Lower leg skin (tissue), 3 donors: ENCODE measurements around the gene ZDHHC19.

Source experiments
- POLR2A ChIP-seq, 2 donors: fragments of 450-650 bp; IDR thresholded peaks; one replicate each; pipeline ENCODE4 v1.6.1; 2016 to 2017; ENCODE audit warnings: antibody characterized with exemption in 2 of 2, mild to moderate bottlenecking in 1 of 2, moderate library complexity in 1 of 2
- TF ChIP-seq, protein P1 (sequence below), 3 donors: fragments of 450-650 bp; IDR thresholded peaks; one replicate each; pipeline ENCODE4 v1.5.1; 2016; ENCODE audit warnings: antibody characterized with exemption in 3 of 3, mild to moderate bottlenecking in 3 of 3, moderate library complexity in 2 of 3

- TF ChIP-seq, protein P1, sequence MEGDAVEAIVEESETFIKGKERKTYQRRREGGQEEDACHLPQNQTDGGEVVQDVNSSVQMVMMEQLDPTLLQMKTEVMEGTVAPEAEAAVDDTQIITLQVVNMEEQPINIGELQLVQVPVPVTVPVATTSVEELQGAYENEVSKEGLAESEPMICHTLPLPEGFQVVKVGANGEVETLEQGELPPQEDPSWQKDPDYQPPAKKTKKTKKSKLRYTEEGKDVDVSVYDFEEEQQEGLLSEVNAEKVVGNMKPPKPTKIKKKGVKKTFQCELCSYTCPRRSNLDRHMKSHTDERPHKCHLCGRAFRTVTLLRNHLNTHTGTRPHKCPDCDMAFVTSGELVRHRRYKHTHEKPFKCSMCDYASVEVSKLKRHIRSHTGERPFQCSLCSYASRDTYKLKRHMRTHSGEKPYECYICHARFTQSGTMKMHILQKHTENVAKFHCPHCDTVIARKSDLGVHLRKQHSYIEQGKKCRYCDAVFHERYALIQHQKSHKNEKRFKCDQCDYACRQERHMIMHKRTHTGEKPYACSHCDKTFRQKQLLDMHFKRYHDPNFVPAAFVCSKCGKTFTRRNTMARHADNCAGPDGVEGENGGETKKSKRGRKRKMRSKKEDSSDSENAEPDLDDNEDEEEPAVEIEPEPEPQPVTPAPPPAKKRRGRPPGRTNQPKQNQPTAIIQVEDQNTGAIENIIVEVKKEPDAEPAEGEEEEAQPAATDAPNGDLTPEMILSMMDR (IDR thresholded peaks at IDR 0.05), result no peak
- TF ChIP-seq POLR2A (IDR thresholded peaks at IDR 0.05), result no peak
Observed at GRCh38 chr3:196236223-196236622, 25.0 kb upstream of the ZDHHC19 start.
